DND-41 (cell line): Measurements from ENCODE around the gene COQ8B.

ENCODE experiments used
- CTCF ChIP-seq: IDR thresholded peaks from 2 replicates; pipeline ENCODE4 v1.5.1; 2012; ENCODE audit warnings: borderline replicate concordance, low read length, moderate library complexity, mild to moderate bottlenecking; ENCODE audit not compliant: poor library complexity, severe bottlenecking; ENCODE audit errors: extremely low read depth
- EZH2 ChIP-seq: IDR thresholded peaks from 3 replicates; pipeline ENCODE4 v1.6.1; 2012; ENCODE audit warnings: borderline replicate concordance, low read depth, mild to moderate bottlenecking, moderate library complexity, low read length, inconsistent platforms; ENCODE audit not compliant: severe bottlenecking

- TF ChIP-seq CTCF (no peak), EZH2 (no peak)
Observed at GRCh38 chr19:40668991-40669614, 47.6 kb downstream of the COQ8B start.
